Neuronal stem cell (in vitro differentiated cells): Measurements from ENCODE around the gene CCDC63.

Experiments used
- DNase-seq: peaks from one replicate; pipeline ENCODE4 v3.0.0-alpha.2; 2013; ENCODE audit warnings: low spot score
- H2AFZ ChIP-seq: one replicate; pipeline ENCODE4 v1.6.1; 2013; ENCODE audit warnings: mild to moderate bottlenecking, low read length, inconsistent platforms
- H2AK5ac ChIP-seq: 2 replicates; pipeline ENCODE4 v1.6.1; 2013; ENCODE audit warnings: low read depth, mild to moderate bottlenecking, inconsistent platforms, low read length, moderate library complexity, mixed read lengths
- H2BK120ac ChIP-seq: 2 replicates; pipeline ENCODE4 v1.6.1; 2013; ENCODE audit warnings: low read depth, mild to moderate bottlenecking, inconsistent platforms, low read length, moderate library complexity, mixed read lengths
- H2BK12ac ChIP-seq: one replicate; pipeline ENCODE4 v1.6.1; 2013; ENCODE audit warnings: low read length, inconsistent platforms
- H2BK15ac ChIP-seq: 2 replicates; pipeline ENCODE4 v1.6.1; 2013; ENCODE audit warnings: mild to moderate bottlenecking, low read length, inconsistent platforms, mixed read lengths
- H2BK5ac ChIP-seq: one replicate; pipeline ENCODE4 v1.6.1; 2013; ENCODE audit warnings: inconsistent platforms, mild to moderate bottlenecking, low read length, moderate library complexity
- H3K14ac ChIP-seq: one replicate; pipeline ENCODE4 v1.6.1; 2013; ENCODE audit warnings: low read length, inconsistent platforms
- H3K18ac ChIP-seq: 2 replicates; pipeline ENCODE4 v1.6.1; 2013; ENCODE audit warnings: low read length, inconsistent platforms
- H3K23ac ChIP-seq: 2 replicates; pipeline ENCODE4 v1.6.1; 2013; ENCODE audit warnings: low read depth, mild to moderate bottlenecking, mixed read lengths, low read length, inconsistent platforms; ENCODE audit not compliant: poor library complexity
- H3K27ac ChIP-seq: replicated peaks from 3 replicates; pipeline ENCODE4 v1.5.1; 2013; ENCODE audit warnings: low read length, inconsistent platforms
- H3K27me3 ChIP-seq, 3 experiments: 2 replicates each; pipeline ENCODE4 v1.6.1; 2013; ENCODE audit warnings: low read length in 3 of 3, mild to moderate bottlenecking in 2 of 3, inconsistent platforms in 1 of 3, low read depth in 1 of 3, mixed read lengths in 1 of 3, moderate library complexity in 1 of 3; ENCODE audit not compliant: control insufficient read depth in 3 of 3, insufficient read depth in 3 of 3
- H3K36me3 ChIP-seq, 2 donors: replicated peaks in 1 of 2; 2 replicates each; pipeline ENCODE4 v1.6.1; 2013; ENCODE audit warnings: low read length in 2 of 2; ENCODE audit not compliant: control insufficient read depth in 2 of 2, insufficient read depth in 2 of 2
- H3K4ac ChIP-seq: 2 replicates; pipeline ENCODE4 v1.6.1; 2013; ENCODE audit warnings: inconsistent platforms, mild to moderate bottlenecking, low read length, moderate library complexity
- H3K4me1 ChIP-seq, 2 donors: 1 replicate in 1 of 2; 2 replicates in 1 of 2; pipeline ENCODE4 v1.6.1; 2013; ENCODE audit warnings: low read length in 2 of 2, low read depth in 1 of 2; ENCODE audit not compliant: control insufficient read depth in 2 of 2, insufficient read depth in 1 of 2
- H3K4me2 ChIP-seq: one replicate; pipeline ENCODE4 v1.6.1; 2013; ENCODE audit warnings: mild to moderate bottlenecking, low read length, inconsistent platforms; ENCODE audit not compliant: insufficient read depth, poor library complexity, severe bottlenecking
- H3K4me3 ChIP-seq, 2 donors: 2 replicates each; pipeline ENCODE4 v1.5.1; 2013; ENCODE audit warnings: low read length in 2 of 2, mild to moderate bottlenecking in 2 of 2, inconsistent platforms in 1 of 2, moderate library complexity in 1 of 2
- H3K79me1 ChIP-seq: one replicate; pipeline ENCODE4 v1.6.1; 2013; ENCODE audit warnings: low read depth, mild to moderate bottlenecking, inconsistent platforms, low read length, moderate library complexity
- H3K9ac ChIP-seq: one replicate; pipeline ENCODE4 v1.6.1; 2013; ENCODE audit warnings: mild to moderate bottlenecking, low read depth, low read length, inconsistent platforms; ENCODE audit not compliant: poor library complexity
- H3K9me3 ChIP-seq, 2 donors: replicated peaks in 1 of 2; 2 replicates each; pipeline versions ENCODE3 to v1.6.1; 2013; ENCODE audit warnings: low read length in 2 of 2, mild to moderate bottlenecking in 2 of 2, inconsistent platforms in 1 of 2, low read depth in 1 of 2, mixed read lengths in 1 of 2, moderate library complexity in 1 of 2; ENCODE audit not compliant: control insufficient read depth in 2 of 2, insufficient read depth in 1 of 2
- H4K8ac ChIP-seq: one replicate; pipeline ENCODE4 v1.6.1; 2013; ENCODE audit warnings: low read depth, mild to moderate bottlenecking, inconsistent platforms, low read length, moderate library complexity
- H4K91ac ChIP-seq: one replicate; pipeline ENCODE4 v1.6.1; 2013; ENCODE audit warnings: low read length, low read depth, mild to moderate bottlenecking, inconsistent platforms; ENCODE audit not compliant: poor library complexity
- WGBS, 2 donors: extraction: QIAGEN DNeasy Blood & Tissue Kit; methylation state at CpG; one replicate each; pipeline ENCODE4 v1.1.7; 2013; ENCODE audit warnings: missing lambda C conversion rate in 2 of 2, mixed read lengths in 1 of 2; ENCODE audit not compliant: insufficient read length in 2 of 2, insufficient replicate concordance in 1 of 2; ENCODE audit errors: extremely low coverage in 2 of 2; 5-methylcytosine and 5-hydroxymethylcytosine counted together

CCDC63 gene

GRCh38 chr12:110920324-110920910 is 73.6 kb downstream of the CCDC63 start, which contains the start of gene MYL2:
MYL2 (minus strand) TSS chr12:110920579; CDS start chr12:110920529, 50 bp downstream.
- H3K9ac ChIP-seq, result no peak within 1 kb of the TSS
- no peak within 1 kb of the TSS for H2BK5ac ChIP-seq
- WGBS, 2 donors, result no CpG with 5 or more reads among the region's 22 CpGs
- no peak within 1 kb of the TSS for H3K14ac ChIP-seq
- no peak within 1 kb of the TSS for H2BK12ac ChIP-seq
- H3K4ac ChIP-seq, result no peak within 1 kb of the TSS
- H4K8ac ChIP-seq, result peak within 1 kb of the TSS; percentile 19
- H4K91ac ChIP-seq, result no peak within 1 kb of the TSS
- H3K4me3 ChIP-seq, result no peak within 1 kb of the TSS
- peaks cover 0 to 29% (median 2%) of the 10 kb centered on the region in 3 experiments for H3K27me3 ChIP-seq
- H2AK5ac ChIP-seq, result peak within 1 kb of the TSS; percentile 47
- H2AFZ ChIP-seq, result no peak within 1 kb of the TSS
- H3K18ac ChIP-seq, result no peak within 1 kb of the TSS
- H3K23ac ChIP-seq, result no peak within 1 kb of the TSS
- peak within 1 kb of the TSS; percentile 61 for H2BK120ac ChIP-seq
- no peak within 1 kb of the TSS for H2BK15ac ChIP-seq
- no peaks in the 10 kb centered on the region for H3K9me3 ChIP-seq
- H3K27ac ChIP-seq, result no peak within 1 kb of the TSS
- H3K79me1 ChIP-seq, result no peaks in the 10 kb centered on the region
- no peak within 1 kb of the TSS for H3K4me2 ChIP-seq
- no peaks in the 10 kb centered on the region for H3K36me3 ChIP-seq
- peaks cover 0 to 14% of the 10 kb centered on the region in 2 donors for H3K4me1 ChIP-seq
- no peak for DNase-seq

GRCh38 chr12:110921262-110921661 is 74.5 kb downstream of the CCDC63 start:
- H2BK15ac ChIP-seq, result no peak overlapping the region
- no peak overlapping the region for H3K18ac ChIP-seq
- H3K27me3 ChIP-seq, result peaks cover 0 to 29% (median 2%) of the 10 kb centered on the region in 3 experiments
- H2BK120ac ChIP-seq, result no peak overlapping the region
- H3K36me3 ChIP-seq, result no peaks in the 10 kb centered on the region
- H3K4ac ChIP-seq, result no peak overlapping the region
- no peaks in the 10 kb centered on the region for H3K79me1 ChIP-seq
- H3K14ac ChIP-seq, result no peak overlapping the region
- no peak overlapping the region for H3K4me2 ChIP-seq
- H2BK5ac ChIP-seq, result no peak overlapping the region
- no peak overlapping the region for H2AK5ac ChIP-seq
- no peak overlapping the region for H2AFZ ChIP-seq
- H3K9me3 ChIP-seq, result no peaks in the 10 kb centered on the region
- no peak overlapping the region for H3K9ac ChIP-seq
- no peak overlapping the region for H2BK12ac ChIP-seq
- DNase-seq, result no peak
- no CpG with 5 or more reads among the region's 10 CpGs for WGBS, 2 donors
- no peak overlapping the region for H3K27ac ChIP-seq
- no peak overlapping the region for H4K8ac ChIP-seq
- peaks cover 0 to 14% of the 10 kb centered on the region in 2 donors for H3K4me1 ChIP-seq
- no peak overlapping the region for H3K4me3 ChIP-seq
- no peak overlapping the region for H3K23ac ChIP-seq
- no peak overlapping the region for H4K91ac ChIP-seq

- H3K18ac ChIP-seq, result peak overlapping the region; percentile 76
- H3K4ac ChIP-seq, result peak overlapping the region; percentile 4
- no peak overlapping the region for H2AK5ac ChIP-seq
- H2BK120ac ChIP-seq, result peak overlapping the region; percentile 88
- H3K27ac ChIP-seq, result no peak overlapping the region
- no peak overlapping the region for H3K23ac ChIP-seq
- H2BK5ac ChIP-seq, result no peak overlapping the region
- DNase-seq, result no peak
- H3K36me3 ChIP-seq, result no peaks in the 10 kb centered on the region
- no peak overlapping the region for H2AFZ ChIP-seq
- H4K8ac ChIP-seq, result no peak overlapping the region
- H3K9ac ChIP-seq, result peak overlapping the region; percentile 68
- H2BK12ac ChIP-seq, result no peak overlapping the region
- H2BK15ac ChIP-seq, result no peak overlapping the region
- no peak overlapping the region for H4K91ac ChIP-seq
- no peaks in the 10 kb centered on the region for H3K79me1 ChIP-seq
- peaks cover 0 to 14% of the 10 kb centered on the region in 2 donors for H3K4me1 ChIP-seq
- no peak overlapping the region for H3K4me2 ChIP-seq
- no peaks in the 10 kb centered on the region for H3K9me3 ChIP-seq
- no CpG with 5 or more reads among the region's 7 CpGs for WGBS, 2 donors
- H3K4me3 ChIP-seq, result peak overlapping the region in 1 of 2 donors; percentile 27
- no peak overlapping the region for H3K14ac ChIP-seq
- H3K27me3 ChIP-seq, result peaks cover 0 to 26% (median 2%) of the 10 kb centered on the region in 3 experiments
Measured at GRCh38 chr12:110922652-110923051, 75.9 kb downstream of the CCDC63 start.

GRCh38 chr12:110923192-110923591 is 76.4 kb downstream of the CCDC63 start:
- H3K14ac ChIP-seq, result no peak overlapping the region
- H2AK5ac ChIP-seq, result no peak overlapping the region
- H3K4me2 ChIP-seq, result no peak overlapping the region
- no peaks in the 10 kb centered on the region for H3K79me1 ChIP-seq
- no peaks in the 10 kb centered on the region for H3K36me3 ChIP-seq
- no peak overlapping the region for H2BK15ac ChIP-seq
- H3K18ac ChIP-seq, result no peak overlapping the region
- H4K8ac ChIP-seq, result no peak overlapping the region
- no CpG with 5 or more reads among the region's 4 CpGs for WGBS, 2 donors
- H3K27ac ChIP-seq, result no peak overlapping the region
- H2BK12ac ChIP-seq, result no peak overlapping the region
- no peak overlapping the region for H2BK120ac ChIP-seq
- no peak for DNase-seq
- no peak overlapping the region for H3K4me3 ChIP-seq
- H3K4me1 ChIP-seq, result peaks cover 0 to 14% of the 10 kb centered on the region in 2 donors
- H2BK5ac ChIP-seq, result no peak overlapping the region
- H2AFZ ChIP-seq, result no peak overlapping the region
- H3K9ac ChIP-seq, result no peak overlapping the region
- H3K4ac ChIP-seq, result no peak overlapping the region
- H4K91ac ChIP-seq, result no peak overlapping the region
- peaks cover 0 to 21% (median 2%) of the 10 kb centered on the region in 3 experiments for H3K27me3 ChIP-seq
- H3K23ac ChIP-seq, result no peak overlapping the region
- H3K9me3 ChIP-seq, result no peaks in the 10 kb centered on the region
